Measurements from ENCODE around the gene DDR1.
"Not testable (repeated sequence)": the region's sequence is repeated elsewhere in the genome, so short reads cannot be mapped to it uniquely, and the experiment has no call there.

Gene DDR1

DNA sequence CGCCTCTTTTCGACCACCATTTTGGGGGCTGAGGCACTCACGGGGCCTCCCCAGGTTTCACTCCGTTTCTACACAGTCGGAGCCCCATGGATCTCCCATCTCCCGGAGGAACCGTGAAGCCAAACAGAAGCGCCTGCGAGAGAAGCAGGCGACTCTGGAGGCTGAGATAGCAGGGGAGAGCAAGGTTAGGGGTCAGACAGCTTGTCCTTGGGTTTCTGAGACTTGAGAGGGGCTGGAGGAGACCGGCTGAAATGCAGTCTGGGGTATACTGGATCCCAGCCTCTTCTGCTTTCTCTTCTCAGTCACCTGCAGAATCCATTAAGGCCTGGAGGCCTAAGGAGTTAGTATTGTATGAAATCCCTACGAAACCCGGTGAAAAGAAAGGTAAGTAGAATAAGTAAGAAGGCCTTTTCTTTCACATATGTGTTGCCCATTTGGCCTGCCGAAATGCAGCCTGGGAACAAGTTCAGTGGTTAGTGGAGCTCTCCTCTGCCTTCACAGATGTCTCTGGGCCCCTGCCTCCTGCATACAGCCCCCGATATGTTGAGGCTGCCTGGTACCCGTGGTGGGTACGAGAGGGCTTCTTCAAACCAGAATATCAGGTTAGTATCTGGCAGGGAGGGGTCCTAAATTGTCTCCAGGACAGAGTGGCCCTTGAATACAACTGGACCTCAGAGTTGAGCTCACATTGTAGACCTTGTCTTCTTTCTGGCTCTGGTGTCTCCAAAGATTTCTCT, 30.7 kb downstream of the DDR1 start:
- no peaks in the 10 kb centered on the region for H3K9me3 ChIP-seq (ENCODE audit: control insufficient read depth in 5 of 5, low read length in 5 of 5)
- peak overlapping the region; percentile 89 for H3K27ac ChIP-seq (ENCODE audit: low read depth, low read length)
- H3K27me3 ChIP-seq (ENCODE audit: control insufficient read depth in 5 of 5, insufficient read depth in 4 of 5, low read length in 5 of 5), result no peaks in the 10 kb centered on the region
- H3K4me3 ChIP-seq (ENCODE audit: low read depth in 1 of 5, low read length in 5 of 5), result peak overlapping the region; percentile 69 to 83 (median 69)
- peaks cover 2 to 26% (median 24%) of the 10 kb centered on the region in 5 donors for H3K4me1 ChIP-seq (ENCODE audit: control insufficient read depth in 5 of 5, insufficient read depth in 5 of 5, low read length in 5 of 5)
- peaks cover 0 to 59% (median 50%) of the 10 kb centered on the region in 5 donors for H3K36me3 ChIP-seq (ENCODE audit: control insufficient read depth in 5 of 5, insufficient read depth in 5 of 5, low read length in 5 of 5)
- H3K9ac ChIP-seq (ENCODE audit: low read length in 5 of 5), result peak overlapping the region; percentile 50 to 95 (median 76)

DNA sequence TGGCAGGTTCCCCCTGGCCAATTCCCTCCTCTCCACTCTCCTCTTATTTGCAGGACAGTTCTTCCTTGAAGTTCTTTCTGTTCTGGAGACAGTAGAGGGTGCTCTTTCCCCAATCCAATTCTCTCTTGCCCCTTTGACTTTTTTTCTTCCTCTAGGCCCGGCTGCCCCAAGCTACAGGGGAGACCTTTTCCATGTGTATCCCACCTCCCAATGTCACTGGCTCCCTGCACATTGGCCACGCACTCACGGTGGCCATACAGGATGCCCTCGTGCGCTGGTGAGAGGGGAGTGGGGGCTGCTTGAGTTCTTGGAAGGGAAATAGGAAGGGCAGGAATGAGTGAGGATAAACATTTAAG, 31.2 kb downstream of the DDR1 start:
- Histone ChIP-seq H3K27me3 (ENCODE audit: control insufficient read depth in 5 of 5, insufficient read depth in 4 of 5, low read length in 5 of 5) (no peaks in the 10 kb centered on the region), H3K9me3 (ENCODE audit: control insufficient read depth in 5 of 5, low read length in 5 of 5) (no peaks in the 10 kb centered on the region), H3K27ac (ENCODE audit: low read depth, low read length) (peak overlapping the region; percentile 89), H3K4me1 (ENCODE audit: control insufficient read depth in 5 of 5, insufficient read depth in 5 of 5, low read length in 5 of 5) (peaks cover 2 to 26% (median 24%) of the 10 kb centered on the region in 5 donors), H3K4me3 (ENCODE audit: low read depth in 1 of 5, low read length in 5 of 5) (peak overlapping the region in 1 of 5 donors; percentile 69), H3K9ac (ENCODE audit: low read length in 5 of 5) (peak overlapping the region in 4 of 5 donors; percentile 50 to 95 (median 86)), H3K36me3 (ENCODE audit: control insufficient read depth in 5 of 5, insufficient read depth in 5 of 5, low read length in 5 of 5) (peaks cover 0 to 60% (median 52%) of the 10 kb centered on the region in 5 donors)

DNA sequence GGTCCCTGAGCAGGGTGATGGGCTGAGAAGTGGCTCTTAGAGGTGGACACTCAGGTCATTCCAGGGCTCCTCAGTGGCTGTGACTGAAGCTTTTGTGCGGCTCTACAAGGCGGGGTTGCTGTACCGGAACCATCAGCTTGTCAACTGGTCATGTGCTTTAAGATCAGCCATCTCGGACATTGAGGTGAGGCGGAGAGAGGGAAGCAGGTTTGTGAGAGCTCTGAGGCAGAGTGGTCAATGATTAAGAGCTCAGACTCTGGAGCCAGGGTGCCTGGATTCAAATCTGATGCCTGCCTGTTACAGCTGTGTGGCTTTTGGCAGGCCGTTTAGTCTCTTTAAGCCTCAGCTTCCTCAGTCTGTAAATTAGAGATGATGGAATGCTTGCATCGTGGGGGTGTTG, 32.7 kb downstream of the DDR1 start:
- Histone ChIP-seq H3K27ac (ENCODE audit: low read depth, low read length) (no peak overlapping the region), H3K9me3 (ENCODE audit: control insufficient read depth in 5 of 5, low read length in 5 of 5) (no peaks in the 10 kb centered on the region), H3K4me3 (ENCODE audit: low read depth in 1 of 5, low read length in 5 of 5) (no peak overlapping the region), H3K36me3 (ENCODE audit: control insufficient read depth in 5 of 5, insufficient read depth in 5 of 5, low read length in 5 of 5) (peaks cover 0 to 61% (median 53%) of the 10 kb centered on the region in 5 donors), H3K9ac (ENCODE audit: low read length in 5 of 5) (no peak overlapping the region), H3K27me3 (ENCODE audit: control insufficient read depth in 5 of 5, insufficient read depth in 4 of 5, low read length in 5 of 5) (no peaks in the 10 kb centered on the region), H3K4me1 (ENCODE audit: control insufficient read depth in 5 of 5, insufficient read depth in 5 of 5, low read length in 5 of 5) (peaks cover 2 to 26% (median 24%) of the 10 kb centered on the region in 5 donors)

DNA sequence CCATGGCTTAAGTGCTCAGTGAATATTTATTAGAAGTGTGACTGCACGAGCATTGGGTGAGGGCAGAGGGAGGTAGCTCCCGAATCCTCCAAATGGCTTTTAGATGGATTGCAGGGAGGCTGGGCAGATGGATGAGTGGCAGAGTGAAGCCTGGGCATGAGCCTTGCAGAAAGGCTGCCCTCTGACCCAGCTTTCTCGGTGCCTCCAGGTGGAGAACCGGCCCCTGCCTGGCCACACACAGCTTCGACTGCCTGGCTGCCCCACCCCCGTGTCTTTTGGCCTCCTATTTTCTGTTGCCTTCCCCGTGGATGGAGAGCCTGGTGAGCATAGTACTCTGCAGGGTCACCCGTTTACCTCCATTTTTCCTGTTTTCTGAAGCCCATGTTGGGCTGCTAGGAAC, 33.2 kb downstream of the DDR1 start:
- Histone ChIP-seq H3K9ac (ENCODE audit: low read length in 5 of 5) (no peak overlapping the region), H3K27me3 (ENCODE audit: control insufficient read depth in 5 of 5, insufficient read depth in 4 of 5, low read length in 5 of 5) (no peaks in the 10 kb centered on the region), H3K36me3 (ENCODE audit: control insufficient read depth in 5 of 5, insufficient read depth in 5 of 5, low read length in 5 of 5) (peaks cover 0 to 61% (median 53%) of the 10 kb centered on the region in 5 donors), H3K4me1 (ENCODE audit: control insufficient read depth in 5 of 5, insufficient read depth in 5 of 5, low read length in 5 of 5) (peaks cover 2 to 26% (median 24%) of the 10 kb centered on the region in 5 donors), H3K4me3 (ENCODE audit: low read depth in 1 of 5, low read length in 5 of 5) (no peak overlapping the region), H3K27ac (ENCODE audit: low read depth, low read length) (no peak overlapping the region), H3K9me3 (ENCODE audit: control insufficient read depth in 5 of 5, low read length in 5 of 5) (no peaks in the 10 kb centered on the region)

- H3K36me3 ChIP-seq (ENCODE audit: control insufficient read depth in 5 of 5, insufficient read depth in 5 of 5, low read length in 5 of 5), result peaks cover 0 to 71% (median 65%) of the 10 kb centered on the region in 5 donors
- H3K4me1 ChIP-seq (ENCODE audit: control insufficient read depth in 5 of 5, insufficient read depth in 5 of 5, low read length in 5 of 5), result peaks cover 2 to 20% (median 18%) of the 10 kb centered on the region in 5 donors
- no peak overlapping the region for H3K9ac ChIP-seq (ENCODE audit: low read length in 5 of 5)
- H3K9me3 ChIP-seq (ENCODE audit: control insufficient read depth in 5 of 5, low read length in 5 of 5), result no peaks in the 10 kb centered on the region
- H3K4me3 ChIP-seq (ENCODE audit: low read depth in 1 of 5, low read length in 5 of 5), result no peak overlapping the region
- H3K27ac ChIP-seq (ENCODE audit: low read depth, low read length), result no peak overlapping the region
- H3K27me3 ChIP-seq (ENCODE audit: control insufficient read depth in 5 of 5, insufficient read depth in 4 of 5, low read length in 5 of 5), result no peaks in the 10 kb centered on the region
Measured at GRCh38 chr6:30918670-30919069, 34.4 kb downstream of the DDR1 start.

- Histone ChIP-seq H3K36me3 (ENCODE audit: control insufficient read depth in 5 of 5, insufficient read depth in 5 of 5, low read length in 5 of 5) (peaks cover 0 to 96% (median 86%) of the 10 kb centered on the region in 5 donors), H3K9ac (ENCODE audit: low read length in 5 of 5) (no peak overlapping the region), H3K27ac (ENCODE audit: low read depth, low read length) (no peak overlapping the region), H3K4me1 (ENCODE audit: control insufficient read depth in 5 of 5, insufficient read depth in 5 of 5, low read length in 5 of 5) (no peaks in the 10 kb centered on the region), H3K4me3 (ENCODE audit: low read depth in 1 of 5, low read length in 5 of 5) (no peak overlapping the region), H3K9me3 (ENCODE audit: control insufficient read depth in 5 of 5, low read length in 5 of 5) (no peaks in the 10 kb centered on the region), H3K27me3 (ENCODE audit: control insufficient read depth in 5 of 5, insufficient read depth in 4 of 5, low read length in 5 of 5) (no peaks in the 10 kb centered on the region)
Measured at GRCh38 chr6:30922447-30922852, 38.1 kb downstream of the DDR1 start.

DNA sequence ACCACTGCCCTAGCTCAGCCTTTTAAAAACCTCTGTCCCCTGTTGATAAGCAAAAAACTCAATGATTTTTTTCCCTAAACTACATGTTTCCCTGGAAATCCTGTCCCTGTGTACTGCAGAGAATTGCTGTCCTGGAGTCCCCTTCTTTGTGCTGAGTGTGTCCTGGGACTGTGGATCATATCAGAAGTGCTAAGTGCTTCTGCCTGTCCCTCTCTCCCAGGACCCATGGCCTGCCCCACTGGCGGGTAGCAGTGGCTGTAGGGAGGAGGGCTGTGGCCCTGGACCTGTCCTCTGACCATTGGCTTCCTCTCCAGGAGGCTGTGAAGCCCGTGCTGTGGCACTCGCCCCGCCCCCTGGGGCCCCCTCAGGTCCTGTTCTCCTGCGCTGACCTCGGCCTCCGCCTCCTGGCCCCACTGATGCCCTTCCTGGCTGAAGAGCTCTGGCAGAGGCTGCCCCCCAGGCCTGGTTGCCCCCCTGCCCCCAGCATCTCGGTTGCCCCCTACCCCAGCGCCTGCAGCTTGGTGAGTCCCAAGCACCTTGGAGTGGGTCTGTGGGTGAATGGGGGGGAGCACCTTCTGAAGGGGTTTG, 39.8 kb downstream of the DDR1 start:
- not testable (repeated sequence) for H3K4me1 ChIP-seq (ENCODE audit: control insufficient read depth in 5 of 5, insufficient read depth in 5 of 5, low read length in 5 of 5); H3K9ac ChIP-seq (ENCODE audit: low read length in 5 of 5); H3K27ac ChIP-seq (ENCODE audit: low read depth, low read length); H3K27me3 ChIP-seq (ENCODE audit: control insufficient read depth in 5 of 5, insufficient read depth in 4 of 5, low read length in 5 of 5); H3K4me3 ChIP-seq (ENCODE audit: low read depth in 1 of 5, low read length in 5 of 5)
- Histone ChIP-seq H3K36me3 (ENCODE audit: control insufficient read depth in 5 of 5, insufficient read depth in 5 of 5, low read length in 5 of 5) (peaks cover 0 to 80% (median 73%) of the 10 kb centered on the region in 5 donors), H3K9me3 (ENCODE audit: control insufficient read depth in 5 of 5, low read length in 5 of 5) (peaks cover 4 to 11% (median 8%) of the 10 kb centered on the region in 5 donors)

DNA sequence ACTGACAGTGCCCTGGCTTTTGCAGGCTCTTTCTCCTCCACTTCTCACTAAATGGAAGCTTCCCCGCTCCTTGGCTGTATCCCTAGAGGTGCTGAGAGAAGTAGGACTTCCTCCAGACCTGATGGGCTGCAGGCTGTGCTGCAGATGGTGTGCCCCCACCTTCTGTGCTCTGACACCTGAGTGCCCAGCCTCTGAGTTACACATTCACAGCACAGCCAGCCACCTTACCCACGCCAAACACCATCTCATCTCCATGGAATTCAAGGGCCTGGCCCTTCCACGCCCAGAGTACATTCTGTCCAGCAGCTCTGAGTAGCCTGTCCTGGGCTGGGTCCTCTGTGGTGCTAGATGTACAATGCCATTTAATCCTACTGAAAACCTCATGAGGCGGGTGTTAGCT, 42.3 kb downstream of the DDR1 start:
- Histone ChIP-seq H3K27ac (ENCODE audit: low read depth, low read length) (no peak overlapping the region), H3K27me3 (ENCODE audit: control insufficient read depth in 5 of 5, insufficient read depth in 4 of 5, low read length in 5 of 5) (no peaks in the 10 kb centered on the region), H3K4me1 (ENCODE audit: control insufficient read depth in 5 of 5, insufficient read depth in 5 of 5, low read length in 5 of 5) (no peaks in the 10 kb centered on the region), H3K36me3 (ENCODE audit: control insufficient read depth in 5 of 5, insufficient read depth in 5 of 5, low read length in 5 of 5) (peaks cover 0 to 55% (median 48%) of the 10 kb centered on the region in 5 donors), H3K9ac (ENCODE audit: low read length in 5 of 5) (peak overlapping the region in 1 of 5 donors; percentile 6), H3K4me3 (ENCODE audit: low read depth in 1 of 5, low read length in 5 of 5) (no peak overlapping the region), H3K9me3 (ENCODE audit: control insufficient read depth in 5 of 5, low read length in 5 of 5) (peaks cover 4 to 11% (median 9%) of the 10 kb centered on the region in 5 donors)

DNA sequence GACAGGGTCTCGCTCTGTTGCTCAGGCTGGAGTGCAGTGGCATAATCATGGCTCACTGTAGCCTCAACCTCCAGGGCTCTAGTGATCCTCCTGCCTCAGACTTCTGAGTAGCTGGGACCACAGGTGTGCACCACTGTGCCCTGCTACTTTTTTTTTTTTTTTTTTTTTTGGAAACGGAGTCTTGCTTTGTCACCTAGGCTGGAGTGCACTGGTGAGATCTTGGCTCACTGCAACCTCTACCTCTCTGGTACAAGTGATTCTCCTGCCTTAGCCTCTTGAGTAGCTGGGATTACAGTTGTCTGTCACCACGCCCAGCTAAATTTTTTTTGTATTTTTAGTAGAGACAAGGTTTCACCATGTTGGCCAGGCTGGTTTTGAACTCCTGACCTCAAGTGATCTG, 42.8 kb downstream of the DDR1 start:
- H3K27ac ChIP-seq (ENCODE audit: low read depth, low read length); H3K27me3 ChIP-seq (ENCODE audit: control insufficient read depth in 5 of 5, insufficient read depth in 4 of 5, low read length in 5 of 5); H3K4me3 ChIP-seq (ENCODE audit: low read depth in 1 of 5, low read length in 5 of 5); H3K4me1 ChIP-seq (ENCODE audit: control insufficient read depth in 5 of 5, insufficient read depth in 5 of 5, low read length in 5 of 5); H3K9ac ChIP-seq (ENCODE audit: low read length in 5 of 5): not testable (repeated sequence)
- H3K36me3 ChIP-seq (ENCODE audit: control insufficient read depth in 5 of 5, insufficient read depth in 5 of 5, low read length in 5 of 5), result peaks cover 0 to 51% (median 43%) of the 10 kb centered on the region in 5 donors
- peaks cover 4 to 11% (median 9%) of the 10 kb centered on the region in 5 donors for H3K9me3 ChIP-seq (ENCODE audit: control insufficient read depth in 5 of 5, low read length in 5 of 5)

- peaks cover 4 to 11% (median 9%) of the 10 kb centered on the region in 5 donors for H3K9me3 ChIP-seq (ENCODE audit: control insufficient read depth in 5 of 5, low read length in 5 of 5)
- H3K4me3 ChIP-seq (ENCODE audit: low read depth in 1 of 5, low read length in 5 of 5), result no peak overlapping the region
- no peaks in the 10 kb centered on the region for H3K4me1 ChIP-seq (ENCODE audit: control insufficient read depth in 5 of 5, insufficient read depth in 5 of 5, low read length in 5 of 5)
- H3K36me3 ChIP-seq (ENCODE audit: control insufficient read depth in 5 of 5, insufficient read depth in 5 of 5, low read length in 5 of 5), result peaks cover 0 to 35% (median 27%) of the 10 kb centered on the region in 5 donors
- no peak overlapping the region for H3K9ac ChIP-seq (ENCODE audit: low read length in 5 of 5)
- no peaks in the 10 kb centered on the region for H3K27me3 ChIP-seq (ENCODE audit: control insufficient read depth in 5 of 5, insufficient read depth in 4 of 5, low read length in 5 of 5)
- no peak overlapping the region for H3K27ac ChIP-seq (ENCODE audit: low read depth, low read length)
Measured at GRCh38 chr6:30928677-30929076, 44.4 kb downstream of the DDR1 start.
